WTC11 (cell line): ENCODE measurements around the gene GLI1. TPM values are rescaled to one million over a fixed set of nuclear protein-coding genes. Genes with fewer than 3 reads are reported as not detected.
A peak's percentile ranks its signal among the peaks of the same experiment; 100 is the strongest.

Experiments used
- ATAC-seq: fragments of 200-7000 bp; cut with Tn5 transposase; 2 replicates; pipeline ENCODE4 v1.10.0; 2021; ENCODE audit warnings: mild to moderate bottlenecking, moderate library complexity
- CTCF ChIA-PET: fragments of 300-600 bp; sonication (Branson Sonifier 250); formaldehyde crosslinking; loops from one replicate; lab custom pipeline; 2021; ENCODE audit warnings: antibody characterized with exemption; lab: Charles Lee
- POLR2A ChIA-PET: fragments of 350-600 bp; sonication (Branson Sonifier 250); formaldehyde crosslinking; loops from one replicate; lab custom pipeline; 2021; ENCODE audit warnings: antibody characterized with exemption; lab: Charles Lee
- DNase-seq: peaks from one replicate; pipeline ENCODE4 v3.0.0; 2021; ENCODE audit warnings: low spot score
- H3K27ac Mint-ChIP-seq: 2 replicates; pipeline ENCODE4 v1.8.0; 2021; ENCODE audit warnings: mixed read lengths
- H3K27me3 Mint-ChIP-seq: 2 replicates; pipeline ENCODE4 v1.8.0; 2021; ENCODE audit warnings: low read depth, mild to moderate bottlenecking, moderate library complexity, mixed read lengths
- H3K36me3 Mint-ChIP-seq: 2 replicates; pipeline ENCODE4 v1.8.0; 2021; ENCODE audit warnings: mixed read lengths
- H3K4me1 Mint-ChIP-seq: 2 replicates; pipeline ENCODE4 v1.8.0; 2022; ENCODE audit warnings: mixed read lengths
- H3K4me3 Mint-ChIP-seq: 2 replicates; pipeline ENCODE4 v1.8.0; 2021; ENCODE audit warnings: mild to moderate bottlenecking, moderate library complexity, mixed read lengths
- H3K9me3 Mint-ChIP-seq: 2 replicates; pipeline ENCODE4 v1.8.0; 2021; ENCODE audit warnings: mixed read lengths
- CTCF ChIP-seq: fragments of 200-600 bp; IDR thresholded peaks from 2 replicates; pipeline ENCODE4 v1.8.0; 2022; ENCODE audit warnings: antibody characterized with exemption
- E2F5 ChIP-seq: sonication (generic); formaldehyde crosslinking; IDR thresholded peaks from 2 replicates; pipeline ENCODE4 v1.8.1; 2022; ENCODE audit warnings: mild to moderate bottlenecking, moderate library complexity, missing genetic modification reagents
- GABPB1 ChIP-seq: sonication (generic); formaldehyde crosslinking; IDR thresholded peaks from 2 replicates; pipeline ENCODE4 v1.8.1; 2023; ENCODE audit warnings: mild to moderate bottlenecking, missing genetic modification reagents
- IRF1 ChIP-seq: sonication (generic); formaldehyde crosslinking; IDR thresholded peaks from 2 replicates; pipeline ENCODE4 v1.8.0; 2023; ENCODE audit warnings: missing genetic modification reagents
- NR2C2 ChIP-seq: sonication (generic); formaldehyde crosslinking; IDR thresholded peaks from 2 replicates; pipeline ENCODE4 v1.8.0; 2022; ENCODE audit warnings: mild to moderate bottlenecking, missing genetic modification reagents
- NR3C1 ChIP-seq: sonication (generic); formaldehyde crosslinking; conservative IDR thresholded peaks from 2 replicates; pipeline ENCODE4 v1.8.1; 2023; ENCODE audit warnings: low read depth, mild to moderate bottlenecking, missing genetic modification reagents
- PRDM15 ChIP-seq: sonication (generic); formaldehyde crosslinking; IDR thresholded peaks from 2 replicates; pipeline ENCODE4 v1.8.0; 2022; ENCODE audit warnings: missing genetic modification reagents
- RELA ChIP-seq: sonication (generic); formaldehyde crosslinking; IDR thresholded peaks from 2 replicates; pipeline ENCODE4 v1.8.1; 2022; ENCODE audit warnings: missing genetic modification reagents, mild to moderate bottlenecking, borderline replicate concordance
- RORB ChIP-seq: fragments of 250-450 bp; sonication (Bioruptor Pico); IDR thresholded peaks from 2 replicates; pipeline ENCODE4 v1.9.0; 2021; ENCODE audit warnings: mild to moderate bottlenecking
- SMAD4 ChIP-seq: sonication (generic); formaldehyde crosslinking; IDR thresholded peaks from 2 replicates; pipeline ENCODE4 v1.8.0; 2022; ENCODE audit warnings: mild to moderate bottlenecking, missing genetic modification reagents
- SOX15 ChIP-seq: fragments of 250-450 bp; sonication (Bioruptor Pico); IDR thresholded peaks from 2 replicates; pipeline ENCODE4 v1.9.0; 2021; ENCODE audit warnings: mild to moderate bottlenecking
- TEAD1 ChIP-seq: sonication (generic); formaldehyde crosslinking; IDR thresholded peaks from 2 replicates; pipeline ENCODE4 v1.8.0; 2022; ENCODE audit warnings: mild to moderate bottlenecking, missing genetic modification reagents
- ZNF232 ChIP-seq: sonication (generic); formaldehyde crosslinking; IDR thresholded peaks from 2 replicates; pipeline ENCODE4 v1.8.0; 2022; ENCODE audit warnings: mild to moderate bottlenecking, missing genetic modification reagents
- ZNF263 ChIP-seq: sonication (generic); formaldehyde crosslinking; IDR thresholded peaks from 2 replicates; pipeline ENCODE4 v1.8.1; 2022; ENCODE audit warnings: low read depth, mild to moderate bottlenecking, moderate library complexity, missing genetic modification reagents
- ZNF423 ChIP-seq: fragments of 250-450 bp; sonication (Bioruptor Pico); IDR thresholded peaks from 2 replicates; pipeline ENCODE4 v2.1.2; 2022; ENCODE audit warnings: mild to moderate bottlenecking, moderate library complexity
- total RNA-seq: library from RNA; stranded (reverse); gene quantifications from 3 replicates; pipeline ENCODE4 v1.2.3, GENCODE V29; 2021
- TF ChIP-seq, protein P1 (sequence below): fragments of 250-450 bp; sonication (Bioruptor Pico); IDR thresholded peaks from 2 replicates; pipeline ENCODE4 v1.9.0; 2021; ENCODE audit warnings: mild to moderate bottlenecking, borderline replicate concordance
- TF ChIP-seq, protein P2 (sequence below): fragments of 250-450 bp; sonication (Bioruptor Pico); IDR thresholded peaks from 2 replicates; pipeline ENCODE4 v1.8.0; 2021; ENCODE audit warnings: mild to moderate bottlenecking

Gene GLI1
- total RNA-seq, 1 experiment from 2014 or later: 16.2 TPM

- TF ChIP-seq GABPB1 (CRISPR knock-in tag) (peak; percentile 57), SMAD4 (CRISPR knock-in tag) (no peak), RORB (CRISPR knock-in tag) (no peak), E2F5 (peak; percentile 76; the same call in 1 of the 2 replicates)
These were observed 28.5 kb upstream of the GLI1 start, which contains the start of gene R3HDM2 (continued) for GRCh38 chr12:57430931-57431566.

DNA sequence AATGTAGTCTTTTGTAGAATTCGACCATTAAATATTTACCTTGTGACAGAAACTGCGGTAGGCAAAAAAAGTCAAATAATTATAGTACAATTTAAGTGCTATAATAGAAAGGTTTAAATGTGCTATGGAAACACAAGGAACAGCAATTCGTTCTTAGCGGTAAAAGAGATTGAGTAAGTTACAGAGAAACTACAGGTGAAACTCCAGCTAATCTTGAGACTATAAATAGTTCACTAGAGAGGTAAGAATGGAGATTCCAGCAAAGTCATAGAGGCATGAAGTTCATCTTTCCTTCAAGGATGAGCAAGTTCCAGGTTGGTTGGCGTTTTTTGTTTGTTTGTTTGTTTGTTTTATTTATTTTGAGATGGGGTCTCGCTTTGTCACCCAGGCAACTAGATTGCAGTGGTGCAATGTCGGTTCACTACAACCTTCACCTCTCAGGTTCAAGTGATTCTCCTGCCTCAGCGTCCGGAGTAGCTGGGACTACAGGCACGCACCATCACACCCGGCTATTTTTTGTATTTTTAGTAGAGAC, 27.9 kb upstream of the GLI1 start:
- Mint-ChIP-seq H3K27ac (peak overlapping the region; percentile 88), H3K4me1 (peaks cover 25% of the 10 kb centered on the region), H3K36me3 (no peaks in the 10 kb centered on the region), H3K4me3 (peak overlapping the region; percentile 79), H3K27me3 (no peaks in the 10 kb centered on the region; the same call in 1 of the 2 replicates), H3K9me3 (no peaks in the 10 kb centered on the region)
- no peak for DNase-seq
- CTCF ChIA-PET: interaction anchor here (1.0 to 4.1 kb wide), 3 partner anchors 21 to 161 kb away, joined by 3 to 18 read pairs (median 3); partner anchors contain the start of gene INHBE
- no peak for ATAC-seq
- TF ChIP-seq ZNF263 (CRISPR knock-in tag) (no peak), ZNF232 (CRISPR knock-in tag) (0 out of 2 replicates have a peak, but pooled peaks have one; percentile 7)
- TF ChIP-seq, all 79 proteins: peak for 1
- POLR2A ChIA-PET: no interaction called here

GRCh38 chr12:57433370-57433769, 26.2 kb upstream of the GLI1 start:
- TF ChIP-seq PRDM15 (CRISPR knock-in tag): no peak
- TF ChIP-seq NR3C1: no peak
- no peak for TF ChIP-seq ZNF423
- TF ChIP-seq NR2C2: no peak
- no peak for TF ChIP-seq IRF1 (CRISPR knock-in tag)
- no peak for TF ChIP-seq SOX15
- TF ChIP-seq TEAD1: no peak
- TF ChIP-seq, protein P1, sequence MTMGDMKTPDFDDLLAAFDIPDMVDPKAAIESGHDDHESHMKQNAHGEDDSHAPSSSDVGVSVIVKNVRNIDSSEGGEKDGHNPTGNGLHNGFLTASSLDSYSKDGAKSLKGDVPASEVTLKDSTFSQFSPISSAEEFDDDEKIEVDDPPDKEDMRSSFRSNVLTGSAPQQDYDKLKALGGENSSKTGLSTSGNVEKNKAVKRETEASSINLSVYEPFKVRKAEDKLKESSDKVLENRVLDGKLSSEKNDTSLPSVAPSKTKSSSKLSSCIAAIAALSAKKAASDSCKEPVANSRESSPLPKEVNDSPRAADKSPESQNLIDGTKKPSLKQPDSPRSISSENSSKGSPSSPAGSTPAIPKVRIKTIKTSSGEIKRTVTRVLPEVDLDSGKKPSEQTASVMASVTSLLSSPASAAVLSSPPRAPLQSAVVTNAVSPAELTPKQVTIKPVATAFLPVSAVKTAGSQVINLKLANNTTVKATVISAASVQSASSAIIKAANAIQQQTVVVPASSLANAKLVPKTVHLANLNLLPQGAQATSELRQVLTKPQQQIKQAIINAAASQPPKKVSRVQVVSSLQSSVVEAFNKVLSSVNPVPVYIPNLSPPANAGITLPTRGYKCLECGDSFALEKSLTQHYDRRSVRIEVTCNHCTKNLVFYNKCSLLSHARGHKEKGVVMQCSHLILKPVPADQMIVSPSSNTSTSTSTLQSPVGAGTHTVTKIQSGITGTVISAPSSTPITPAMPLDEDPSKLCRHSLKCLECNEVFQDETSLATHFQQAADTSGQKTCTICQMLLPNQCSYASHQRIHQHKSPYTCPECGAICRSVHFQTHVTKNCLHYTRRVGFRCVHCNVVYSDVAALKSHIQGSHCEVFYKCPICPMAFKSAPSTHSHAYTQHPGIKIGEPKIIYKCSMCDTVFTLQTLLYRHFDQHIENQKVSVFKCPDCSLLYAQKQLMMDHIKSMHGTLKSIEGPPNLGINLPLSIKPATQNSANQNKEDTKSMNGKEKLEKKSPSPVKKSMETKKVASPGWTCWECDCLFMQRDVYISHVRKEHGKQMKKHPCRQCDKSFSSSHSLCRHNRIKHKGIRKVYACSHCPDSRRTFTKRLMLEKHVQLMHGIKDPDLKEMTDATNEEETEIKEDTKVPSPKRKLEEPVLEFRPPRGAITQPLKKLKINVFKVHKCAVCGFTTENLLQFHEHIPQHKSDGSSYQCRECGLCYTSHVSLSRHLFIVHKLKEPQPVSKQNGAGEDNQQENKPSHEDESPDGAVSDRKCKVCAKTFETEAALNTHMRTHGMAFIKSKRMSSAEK: no peak
- no peak for TF ChIP-seq RELA (CRISPR knock-in tag)
- TF ChIP-seq, protein P2, sequence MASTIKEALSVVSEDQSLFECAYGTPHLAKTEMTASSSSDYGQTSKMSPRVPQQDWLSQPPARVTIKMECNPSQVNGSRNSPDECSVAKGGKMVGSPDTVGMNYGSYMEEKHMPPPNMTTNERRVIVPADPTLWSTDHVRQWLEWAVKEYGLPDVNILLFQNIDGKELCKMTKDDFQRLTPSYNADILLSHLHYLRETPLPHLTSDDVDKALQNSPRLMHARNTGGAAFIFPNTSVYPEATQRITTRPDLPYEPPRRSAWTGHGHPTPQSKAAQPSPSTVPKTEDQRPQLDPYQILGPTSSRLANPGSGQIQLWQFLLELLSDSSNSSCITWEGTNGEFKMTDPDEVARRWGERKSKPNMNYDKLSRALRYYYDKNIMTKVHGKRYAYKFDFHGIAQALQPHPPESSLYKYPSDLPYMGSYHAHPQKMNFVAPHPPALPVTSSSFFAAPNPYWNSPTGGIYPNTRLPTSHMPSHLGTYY: no peak
- no peak for TF ChIP-seq CTCF
- DNase-seq (no peak), ATAC-seq (no peak)
- Mint-ChIP-seq H3K4me3 (no peak overlapping the region), H3K9me3 (no peaks in the 10 kb centered on the region), H3K27me3 (no peaks in the 10 kb centered on the region; the same call in 1 of the 2 replicates), H3K4me1 (peaks cover 20% of the 10 kb centered on the region), H3K36me3 (no peaks in the 10 kb centered on the region), H3K27ac (no peak overlapping the region)
- ChIA-PET POLR2A (no interaction called here), CTCF (interaction anchor here (4.1 kb wide), 1 partner anchor 22 kb away, joined by 18 read pairs; the partner anchor contains the start of gene INHBE)
